Immature natural killer cell (primary cell): Measurements from ENCODE around the gene LYRM7. TPM values are rescaled to one million over a fixed set of nuclear protein-coding genes. Genes with fewer than 3 reads are reported as not detected.
"Not testable (repeated sequence)": the region's sequence is repeated elsewhere in the genome, so short reads cannot be mapped to it uniquely, and the experiment has no call there.

Experiments used
- DNase-seq, 3 donors: peaks; one replicate each; pipeline ENCODE4 v3.0.0; 2022; ENCODE audit warnings: mixed read lengths in 1 of 3
- H3K27ac Mint-ChIP-seq, 6 donors: one replicate each; pipeline ENCODE4 v1.8.0; 2020; ENCODE audit warnings: mixed read lengths in 6 of 6, mild to moderate bottlenecking in 5 of 6, inconsistent platforms in 4 of 6, moderate library complexity in 3 of 6
- H3K27me3 Mint-ChIP-seq, 3 donors: one replicate each; pipeline ENCODE4 v1.8.0; 2020 to 2021; ENCODE audit warnings: low read depth in 3 of 3, mild to moderate bottlenecking in 3 of 3, mixed read lengths in 3 of 3, moderate library complexity in 3 of 3, inconsistent platforms in 1 of 3
- H3K36me3 Mint-ChIP-seq, 3 donors: one replicate each; pipeline ENCODE4 v1.8.0; 2020; ENCODE audit warnings: mixed read lengths in 3 of 3, inconsistent platforms in 2 of 3, mild to moderate bottlenecking in 2 of 3
- H3K4me1 Mint-ChIP-seq, 2 donors: one replicate each; pipeline ENCODE4 v1.8.0; 2020; ENCODE audit warnings: inconsistent platforms in 2 of 2, mild to moderate bottlenecking in 2 of 2, mixed read lengths in 2 of 2, moderate library complexity in 1 of 2
- H3K4me3 Mint-ChIP-seq, 5 donors: one replicate each; pipeline ENCODE4 v1.8.0; 2020; ENCODE audit warnings: mild to moderate bottlenecking in 5 of 5, mixed read lengths in 5 of 5, inconsistent platforms in 3 of 5, moderate library complexity in 3 of 5
- H3K9me3 Mint-ChIP-seq, 6 donors: one replicate each; pipeline ENCODE4 v1.8.0; 2020; ENCODE audit warnings: mild to moderate bottlenecking in 6 of 6, mixed read lengths in 6 of 6, inconsistent platforms in 4 of 6, moderate library complexity in 3 of 6
- polyA plus RNA-seq, 3 donors: library from polyadenylated mRNA; unstranded; fragments of 300-500 nt; fragmentation: Illumina TruSeq; gene quantifications; one replicate each; pipeline ENCODE4 v1.2.3, GENCODE V29; 2021

The LYRM7 gene
- polyA plus RNA-seq, 3 donors from 2014 or later = 5.0 to 8.7 (median 6.7) TPM

DNA sequence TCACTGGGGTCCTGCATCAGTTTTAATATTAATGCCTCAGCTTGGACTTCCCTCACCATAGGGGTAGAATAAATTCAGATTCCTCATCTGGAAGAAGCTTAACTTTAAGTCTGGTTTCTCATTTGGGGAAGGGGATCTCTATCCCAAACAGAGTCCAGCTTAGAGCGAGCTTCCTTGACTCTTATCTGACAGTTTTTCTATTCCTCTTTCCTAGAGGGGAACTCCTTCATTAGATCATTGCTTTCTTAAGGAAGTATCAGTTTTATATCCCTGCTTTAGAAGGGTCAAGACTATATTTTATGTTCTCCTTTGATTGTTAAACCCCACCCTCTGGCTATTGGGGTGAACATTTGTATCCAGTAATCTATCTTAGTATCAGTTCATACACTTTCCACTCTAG is 68.9 kb downstream of the LYRM7 start:
- Mint-ChIP-seq H3K27ac (no peak overlapping the region), H3K4me1 (no peaks in the 10 kb centered on the region), H3K36me3 (no peaks in the 10 kb centered on the region), H3K27me3 (peaks cover 0 to 2% (median 2%) of the 10 kb centered on the region in 3 donors), H3K9me3 (no peaks in the 10 kb centered on the region), H3K4me3 (no peak overlapping the region)
- DNase-seq = no peak

DNA sequence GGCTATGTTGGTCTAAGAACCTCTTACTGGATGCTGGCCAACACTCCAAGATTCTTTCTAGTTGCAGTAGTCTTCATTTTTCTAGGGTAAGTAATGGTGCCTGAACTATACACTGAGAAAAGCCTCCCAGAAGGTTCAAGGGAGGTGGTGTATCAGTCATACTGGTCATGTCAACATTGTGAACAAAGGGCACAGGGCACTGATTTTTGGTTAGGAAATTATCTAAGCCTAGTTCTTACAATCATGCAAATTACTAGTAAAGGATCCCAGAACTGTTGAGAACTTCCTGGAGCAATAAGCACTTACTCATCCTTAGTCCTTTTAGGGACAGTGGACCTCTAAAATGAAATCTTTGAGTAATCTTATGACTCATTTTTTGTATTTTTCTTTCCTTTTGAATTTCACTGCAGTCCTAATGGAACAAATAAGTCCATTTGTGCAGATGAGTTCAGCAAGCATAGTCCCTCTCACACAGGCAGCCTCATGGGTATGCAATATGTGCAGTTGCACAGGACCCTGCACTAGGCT is 72.0 kb downstream of the LYRM7 start:
- Mint-ChIP-seq H3K4me1 (no peaks in the 10 kb centered on the region), H3K27ac (no peak overlapping the region), H3K27me3 (peaks cover 0 to 2% (median 2%) of the 10 kb centered on the region in 3 donors), H3K36me3 (no peaks in the 10 kb centered on the region), H3K9me3 (no peaks in the 10 kb centered on the region), H3K4me3 (no peak overlapping the region)
- no peak for DNase-seq

DNA sequence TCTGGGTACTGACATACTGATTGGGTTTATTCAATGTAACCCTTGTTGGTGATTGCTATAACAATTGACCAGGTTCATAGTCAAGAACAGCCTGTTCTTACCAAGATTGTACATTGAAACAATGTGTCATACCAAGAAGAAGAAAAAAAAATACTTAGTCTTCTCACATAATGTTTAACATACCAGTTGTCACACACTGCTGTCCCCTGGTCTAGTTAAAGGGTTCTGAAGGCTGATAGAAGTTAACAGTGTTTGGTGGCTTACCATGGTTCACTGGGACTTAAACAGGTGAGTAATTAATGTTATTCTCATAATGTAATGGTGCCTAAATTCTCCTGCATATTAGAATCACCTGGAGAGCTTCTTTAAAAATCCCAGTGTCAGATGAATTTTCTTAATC is 74.6 kb downstream of the LYRM7 start:
- Mint-ChIP-seq H3K27me3 (peaks cover 0 to 2% (median 2%) of the 10 kb centered on the region in 3 donors), H3K4me1 (peaks cover 2 to 9% of the 10 kb centered on the region in 2 donors), H3K4me3 (no peak overlapping the region), H3K27ac (no peak overlapping the region), H3K36me3 (no peaks in the 10 kb centered on the region), H3K9me3 (no peaks in the 10 kb centered on the region)
- DNase-seq = no peak

DNA sequence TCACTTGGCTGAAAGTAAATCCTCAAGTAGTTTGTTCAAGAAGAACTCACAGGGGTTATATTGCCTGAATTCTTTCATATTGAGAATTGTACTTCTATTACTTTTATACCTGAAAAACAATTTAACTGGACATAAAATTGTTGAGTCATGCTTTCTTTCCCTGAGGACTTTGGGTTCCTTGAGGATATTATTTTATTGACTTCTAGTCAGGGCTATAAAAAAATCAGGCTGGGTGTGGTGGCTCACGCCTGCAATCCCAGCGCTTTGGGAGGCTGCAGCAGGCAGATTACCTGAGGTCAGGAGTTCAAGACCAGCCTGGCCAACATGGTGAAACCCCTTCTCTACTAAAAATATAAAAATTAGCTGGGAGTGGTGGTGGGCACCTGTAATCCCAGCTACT is 75.2 kb downstream of the LYRM7 start:
- H3K4me1 Mint-ChIP-seq = peaks cover 6 to 16% of the 10 kb centered on the region in 2 donors
- H3K9me3 Mint-ChIP-seq = no peaks in the 10 kb centered on the region
- no peak overlapping the region for H3K27ac Mint-ChIP-seq
- H3K36me3 Mint-ChIP-seq = no peaks in the 10 kb centered on the region
- H3K4me3 Mint-ChIP-seq = no peak overlapping the region
- DNase-seq = no peak
- H3K27me3 Mint-ChIP-seq = peaks cover 0 to 2% (median 2%) of the 10 kb centered on the region in 3 donors

DNA sequence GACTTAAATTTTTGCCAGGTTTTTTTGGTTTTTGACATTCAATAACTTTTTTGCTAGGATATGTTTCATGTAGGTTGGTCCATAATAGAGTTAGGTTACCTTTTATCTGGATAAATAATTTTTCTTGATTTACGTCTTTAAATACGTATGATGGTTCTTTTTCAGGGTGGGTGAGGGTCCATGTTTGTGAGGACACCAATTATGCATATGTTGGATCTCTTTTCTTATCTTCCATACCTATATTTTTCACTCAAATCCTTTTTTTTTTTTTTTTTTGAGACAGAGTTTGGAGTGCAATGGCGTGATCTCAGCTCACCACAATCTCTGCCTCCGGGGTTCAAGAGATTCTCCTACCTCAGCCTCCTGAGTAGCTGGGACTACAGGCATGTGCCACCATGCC is 75.8 kb downstream of the LYRM7 start:
- H3K4me1 Mint-ChIP-seq = peaks cover 11 to 21% of the 10 kb centered on the region in 2 donors
- no peak for DNase-seq
- H3K27me3 Mint-ChIP-seq = peaks cover 0 to 2% (median 2%) of the 10 kb centered on the region in 3 donors
- H3K27ac Mint-ChIP-seq = peak overlapping the region in 1 of 6 donors; percentile 35
- no peaks in the 10 kb centered on the region for H3K9me3 Mint-ChIP-seq
- H3K4me3 Mint-ChIP-seq = no peak overlapping the region
- H3K36me3 Mint-ChIP-seq = no peaks in the 10 kb centered on the region

DNA sequence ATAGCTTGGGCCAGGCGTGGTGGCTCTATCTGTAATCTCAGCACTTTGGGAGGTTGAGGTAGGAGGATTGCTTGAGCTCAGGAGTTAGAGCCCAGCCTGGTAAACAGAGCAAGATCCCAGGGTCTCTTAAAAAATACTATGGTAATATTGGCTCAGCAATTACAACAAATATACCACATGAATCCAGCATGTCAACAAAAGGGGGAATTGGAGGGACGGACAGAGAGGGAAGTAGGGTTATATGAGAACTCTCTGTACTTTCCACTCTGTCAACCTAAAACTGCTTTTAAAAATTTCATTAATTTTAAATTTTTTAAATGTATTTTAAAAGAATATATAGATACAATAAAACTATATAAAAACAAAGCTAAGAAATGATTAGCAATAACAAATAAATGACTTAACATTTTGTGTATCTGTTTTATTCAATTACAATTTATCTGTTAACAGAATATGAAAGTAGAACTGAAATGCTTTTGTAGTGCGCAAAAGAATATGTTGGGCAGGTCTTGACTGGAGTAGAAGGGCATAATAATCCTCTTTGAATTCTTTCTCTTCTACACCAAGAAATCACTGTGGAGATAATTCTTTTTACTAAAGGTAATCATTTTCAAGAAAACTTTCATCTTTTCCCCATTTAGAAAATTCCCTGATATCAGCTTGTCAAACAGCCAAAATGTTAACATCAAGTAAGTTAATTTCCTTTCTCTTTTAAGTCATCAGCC is 80.2 kb downstream of the LYRM7 start:
- H3K4me1 Mint-ChIP-seq = peaks cover 49 to 60% of the 10 kb centered on the region in 2 donors
- H3K9me3 Mint-ChIP-seq = no peaks in the 10 kb centered on the region
- DNase-seq = no peak
- H3K4me3 Mint-ChIP-seq = peak overlapping the region in 4 of 5 donors; percentile 35 to 81 (median 58)
- peaks cover 0 to 2% (median 0%) of the 10 kb centered on the region in 3 donors for H3K36me3 Mint-ChIP-seq
- peaks cover 0 to 2% (median under 1%) of the 10 kb centered on the region in 3 donors for H3K27me3 Mint-ChIP-seq
- H3K27ac Mint-ChIP-seq = peak overlapping the region; percentile 91 to 100 (median 98)

DNA sequence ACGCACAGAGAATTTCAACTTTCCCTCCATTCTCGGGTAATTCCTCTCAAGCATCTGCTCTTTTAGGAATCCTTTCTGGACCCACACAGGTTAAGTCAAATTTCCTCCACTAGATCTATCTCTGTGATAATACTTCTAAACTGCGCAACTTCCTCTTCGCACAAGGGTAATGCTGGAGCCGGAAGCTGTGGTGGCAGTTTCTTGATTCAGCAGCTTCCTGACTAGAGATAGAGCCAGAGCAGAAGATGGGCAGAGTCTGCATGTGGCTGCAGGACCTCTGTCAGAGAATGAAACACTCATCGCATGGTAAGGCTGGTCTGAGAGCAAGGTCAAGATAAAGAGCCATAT is 82.1 kb downstream of the LYRM7 start:
- H3K4me1 Mint-ChIP-seq = peaks cover 67 to 79% of the 10 kb centered on the region in 2 donors
- peaks cover 0 to 5% (median 4%) of the 10 kb centered on the region in 3 donors for H3K27me3 Mint-ChIP-seq
- H3K27ac Mint-ChIP-seq = peak overlapping the region; percentile 91 to 100 (median 98)
- peak overlapping the region; percentile 92 to 97 (median 93) for H3K4me3 Mint-ChIP-seq
- peak; percentile 82 to 86 (median 83) for DNase-seq
- H3K9me3 Mint-ChIP-seq = no peaks in the 10 kb centered on the region
- peaks cover 0 to 3% (median 0%) of the 10 kb centered on the region in 3 donors for H3K36me3 Mint-ChIP-seq

DNA sequence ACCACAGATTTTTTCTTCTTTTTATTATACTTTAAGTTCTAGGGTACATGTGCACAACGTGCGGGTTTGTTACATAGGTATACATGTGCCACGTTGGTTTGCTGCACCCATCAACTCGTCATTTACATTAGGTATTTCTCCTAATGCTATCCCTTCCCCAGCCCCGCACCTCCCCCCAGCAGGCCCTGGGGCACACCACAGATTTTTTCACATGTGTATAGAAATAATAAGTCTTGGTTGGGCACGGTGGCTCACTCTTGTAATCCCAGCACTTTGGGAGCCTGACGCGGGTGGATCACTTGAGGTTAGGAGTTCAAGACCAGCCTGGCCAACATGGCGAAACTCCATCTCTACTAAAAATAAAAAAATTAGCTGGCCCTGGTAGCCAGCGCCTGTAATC is 83.3 kb downstream of the LYRM7 start:
- not testable (repeated sequence) for H3K36me3 Mint-ChIP-seq, H3K27me3 Mint-ChIP-seq, H3K9me3 Mint-ChIP-seq, DNase-seq
- Mint-ChIP-seq H3K4me3 (peak overlapping the region; percentile 65 to 97 (median 93)), H3K27ac (peak overlapping the region; percentile 89 to 99 (median 94)), H3K4me1 (peaks cover 79 to 91% of the 10 kb centered on the region in 2 donors)

DNA sequence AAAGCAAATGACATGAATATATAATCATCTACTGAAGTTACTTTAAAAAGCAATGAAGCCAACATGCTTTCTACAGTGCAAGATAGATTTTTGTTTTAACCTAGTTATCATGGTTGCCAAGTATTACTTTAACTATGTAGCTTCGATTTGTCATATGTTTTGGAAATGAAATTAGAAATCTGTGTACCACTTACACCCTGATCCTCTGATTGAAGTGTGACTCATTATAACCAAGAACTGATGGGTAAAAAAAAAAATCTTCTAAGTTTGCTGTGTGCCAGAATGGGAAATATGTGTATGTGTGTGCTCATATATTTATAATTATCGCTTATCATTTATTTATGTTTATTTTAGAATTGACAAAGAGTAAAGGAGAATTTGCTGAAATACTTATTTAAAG is 84.0 kb downstream of the LYRM7 start:
- Mint-ChIP-seq H3K27ac (peak overlapping the region; percentile 41 to 99 (median 94)), H3K36me3 (peaks cover 0 to 10% (median 5%) of the 10 kb centered on the region in 3 donors), H3K27me3 (peaks cover 2 to 7% (median 4%) of the 10 kb centered on the region in 3 donors), H3K9me3 (no peaks in the 10 kb centered on the region), H3K4me1 (peaks cover 85 to 95% of the 10 kb centered on the region in 2 donors), H3K4me3 (peak overlapping the region; percentile 31 to 97 (median 93))
- DNase-seq = no peak

Other genes with a start within 250 kb of the LYRM7 start
- gene HINT1, start 5.7 kb upstream of the LYRM7 start, polyA plus RNA-seq = 100 to 1,000 TPM; 258 to 473 (median 272) TPM
- 100 to 1,000 TPM; 296 to 536 (median 342) TPM for gene CDC42SE2, start 93.1 kb downstream of the LYRM7 start, polyA plus RNA-seq